K562 (cell line): Measurements from ENCODE around the gene UBXN4. TPM values are rescaled to one million over a fixed set of nuclear protein-coding genes. Genes with fewer than 3 reads are reported as not detected.

Source experiments
- HNRNPH1 ChIP-seq: fragments of 200-400 bp; formaldehyde crosslinking; optimal IDR thresholded peaks from 2 replicates; pipeline ENCODE3; 2017; ENCODE audit warnings: low read depth, mild to moderate bottlenecking, low read length, moderate library complexity
- MCM7 ChIP-seq, 2 experiments: fragments of 450-650 bp; IDR thresholded peaks; 2 replicates each; pipeline ENCODE4 v1.6.1; 2016 to 2018
- NR2C2 ChIP-seq, 2 experiments: fragments of 200-800 bp in 1 of 2; sonication (Bioruptor generic) in 1 of 2; sonication (generic) in 1 of 2; formaldehyde crosslinking in 1 of 2; IDR thresholded peaks; 2 replicates each; pipeline versions ENCODE4 v1.6.1 to v1.8.0; 2016 to 2022; ENCODE audit warnings: mild to moderate bottlenecking in 1 of 2, missing compliant biosample characterization in 1 of 2, missing genetic modification characterization in 1 of 2, missing genetic modification reagents in 1 of 2
- RB1 ChIP-seq: fragments of 450-650 bp; IDR thresholded peaks from 2 replicates; pipeline ENCODE4 v1.6.1; 2017; ENCODE audit warnings: low read depth, mild to moderate bottlenecking
- RBM14 ChIP-seq: fragments of 200-400 bp; formaldehyde crosslinking; IDR thresholded peaks from 2 replicates; pipeline ENCODE4 v1.6.1; 2018; ENCODE audit warnings: low read depth, mild to moderate bottlenecking, low read length, moderate library complexity, borderline replicate concordance; ENCODE audit not compliant: insufficient read depth
- TOE1 ChIP-seq, 2 experiments: fragments of 450-650 bp in 1 of 2; sonication (generic) in 1 of 2; formaldehyde crosslinking in 1 of 2; IDR thresholded peaks; 2 replicates each; pipeline versions ENCODE4 v1.7.1 to v1.8.0; 2016 to 2022; ENCODE audit warnings: borderline replicate concordance in 2 of 2, mild to moderate bottlenecking in 2 of 2, antibody characterized with exemption in 1 of 2, inconsistent platforms in 1 of 2, low read depth in 1 of 2, missing genetic modification reagents in 1 of 2, moderate library complexity in 1 of 2
- YBX1 ChIP-seq: fragments of 450-650 bp; IDR thresholded peaks from 2 replicates; pipeline ENCODE4 v1.7.1; 2016; ENCODE audit warnings: mild to moderate bottlenecking
- ZFX ChIP-seq: sonication (generic); formaldehyde crosslinking; IDR thresholded peaks from 2 replicates; pipeline ENCODE4 v1.8.0; 2022; ENCODE audit warnings: mild to moderate bottlenecking, missing genetic modification reagents, moderate library complexity
- ZNF253 ChIP-seq: fragments of 250-450 bp; sonication (Bioruptor Pico); conservative IDR thresholded peaks from 2 replicates; pipeline ENCODE4 v1.6.1; 2021; ENCODE audit warnings: mild to moderate bottlenecking
- ZNF584 ChIP-seq: fragments of 200-800 bp; sonication (Bioruptor generic); IDR thresholded peaks from 2 replicates; pipeline ENCODE4 v1.6.1; 2016; ENCODE audit warnings: low read depth, mild to moderate bottlenecking, missing genetic modification characterization, missing compliant biosample characterization
- polyA plus RNA-seq, 8 experiments: library from polyadenylated mRNA; depleted of rRNA in 4 of 8; stranded (reverse) in 5 of 8; unstranded in 3 of 8; fragments of >200 nt; fragmentation: Nextera tagmentation in 2 of 8; fragmentation: Illumina TruSeq in 1 of 8; extraction: Ambion mirVana in 2 of 8; extraction: Trizol in 1 of 8; gene quantifications; 2 replicates each; pipeline versions ENCODE4 v1.2.1 to v1.2.3, GENCODE V29; 2011 to 2014; ENCODE audit warnings: inconsistent platforms in 1 of 8, missing spikeins in 1 of 8
- total RNA-seq, 7 experiments: library from RNA; depleted of rRNA in 6 of 7; stranded (reverse); fragments of >200 nt in 6 of 7; fragmentation: Illumina TruSeq in 2 of 7; extraction: Trizol in 2 of 7; gene quantifications; 2 replicates each; pipeline versions ENCODE4 v1.2.1 to v1.2.3, GENCODE V29; 2011 to 2021; ENCODE audit warnings: low replicate concordance in 1 of 7
- TF ChIP-seq, protein P1 (sequence below): fragments of 250-450 bp; sonication (Bioruptor Pico); IDR thresholded peaks from 2 replicates; pipeline ENCODE4 v1.4.0; 2020
- TF ChIP-seq, protein P2 (sequence below): fragments of 250-450 bp; sonication (Bioruptor Pico); IDR thresholded peaks from 2 replicates; pipeline ENCODE4 v1.4.0; 2020; ENCODE audit warnings: mild to moderate bottlenecking, moderate library complexity
- TF ChIP-seq, protein P3 (sequence below): IDR thresholded peaks from 3 replicates; pipeline ENCODE4 v1.6.1; 2011; ENCODE audit warnings: borderline replicate concordance, mild to moderate bottlenecking; ENCODE audit not compliant: insufficient read length, insufficient read depth
- TF ChIP-seq, protein P4 (sequence below): fragments of 250-450 bp; sonication (Bioruptor Pico); IDR thresholded peaks from 2 replicates; pipeline ENCODE4 v1.8.0; 2021; ENCODE audit warnings: moderate library complexity, mild to moderate bottlenecking, inconsistent platforms

The UBXN4 gene
- total and polyA plus RNA-seq, 9 of the 15 experiments (the other 6 are each of a cell fraction or from before 2014, with no cell fraction given), result 30.4 to 127 (median 55.3) TPM

DNA sequence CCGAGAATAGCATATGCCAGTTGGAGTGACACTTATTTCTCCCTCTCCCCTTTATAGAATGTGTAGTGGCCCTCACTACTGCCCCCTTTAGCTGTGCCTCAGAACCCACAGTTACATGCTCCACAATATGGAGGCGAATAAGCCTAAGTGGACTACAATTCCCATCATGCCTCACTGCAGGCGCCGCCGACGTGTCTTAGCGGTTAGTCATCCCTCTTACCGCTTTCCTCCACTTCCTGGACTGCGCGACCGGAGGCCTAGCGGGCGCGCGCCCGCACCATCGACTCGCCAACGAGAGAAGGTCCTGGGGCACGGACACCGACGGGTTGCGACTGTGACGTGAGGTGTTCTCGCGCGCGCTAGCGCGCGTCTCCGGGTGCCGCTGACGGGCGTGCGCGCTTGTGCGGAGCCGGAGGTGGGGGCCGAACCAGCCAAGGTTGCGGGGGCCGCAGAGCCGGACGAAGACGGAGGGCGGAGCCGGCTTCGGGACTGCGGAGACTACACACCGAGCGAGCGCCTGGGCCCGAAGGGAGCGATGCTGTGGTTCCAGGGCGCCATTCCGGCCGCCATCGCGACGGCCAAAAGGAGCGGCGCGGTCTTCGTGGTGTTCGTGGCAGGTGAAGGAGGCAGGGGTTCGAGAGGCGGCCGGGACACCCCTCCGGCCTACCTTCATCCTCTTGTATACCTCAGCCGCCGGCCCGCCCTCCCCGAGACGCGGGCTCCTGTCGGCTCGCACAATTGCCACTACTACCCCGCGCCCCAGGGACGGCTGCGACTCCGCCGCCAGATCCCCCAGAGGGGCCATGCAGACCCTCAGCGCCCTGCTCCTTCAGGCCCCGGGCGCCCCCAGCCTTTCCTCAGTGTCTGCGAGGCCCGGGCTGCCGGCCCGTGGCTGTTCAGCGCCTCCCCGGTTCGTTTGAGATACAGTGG lies at the start of gene UBXN4 (continued):
- TF ChIP-seq, protein P1, sequence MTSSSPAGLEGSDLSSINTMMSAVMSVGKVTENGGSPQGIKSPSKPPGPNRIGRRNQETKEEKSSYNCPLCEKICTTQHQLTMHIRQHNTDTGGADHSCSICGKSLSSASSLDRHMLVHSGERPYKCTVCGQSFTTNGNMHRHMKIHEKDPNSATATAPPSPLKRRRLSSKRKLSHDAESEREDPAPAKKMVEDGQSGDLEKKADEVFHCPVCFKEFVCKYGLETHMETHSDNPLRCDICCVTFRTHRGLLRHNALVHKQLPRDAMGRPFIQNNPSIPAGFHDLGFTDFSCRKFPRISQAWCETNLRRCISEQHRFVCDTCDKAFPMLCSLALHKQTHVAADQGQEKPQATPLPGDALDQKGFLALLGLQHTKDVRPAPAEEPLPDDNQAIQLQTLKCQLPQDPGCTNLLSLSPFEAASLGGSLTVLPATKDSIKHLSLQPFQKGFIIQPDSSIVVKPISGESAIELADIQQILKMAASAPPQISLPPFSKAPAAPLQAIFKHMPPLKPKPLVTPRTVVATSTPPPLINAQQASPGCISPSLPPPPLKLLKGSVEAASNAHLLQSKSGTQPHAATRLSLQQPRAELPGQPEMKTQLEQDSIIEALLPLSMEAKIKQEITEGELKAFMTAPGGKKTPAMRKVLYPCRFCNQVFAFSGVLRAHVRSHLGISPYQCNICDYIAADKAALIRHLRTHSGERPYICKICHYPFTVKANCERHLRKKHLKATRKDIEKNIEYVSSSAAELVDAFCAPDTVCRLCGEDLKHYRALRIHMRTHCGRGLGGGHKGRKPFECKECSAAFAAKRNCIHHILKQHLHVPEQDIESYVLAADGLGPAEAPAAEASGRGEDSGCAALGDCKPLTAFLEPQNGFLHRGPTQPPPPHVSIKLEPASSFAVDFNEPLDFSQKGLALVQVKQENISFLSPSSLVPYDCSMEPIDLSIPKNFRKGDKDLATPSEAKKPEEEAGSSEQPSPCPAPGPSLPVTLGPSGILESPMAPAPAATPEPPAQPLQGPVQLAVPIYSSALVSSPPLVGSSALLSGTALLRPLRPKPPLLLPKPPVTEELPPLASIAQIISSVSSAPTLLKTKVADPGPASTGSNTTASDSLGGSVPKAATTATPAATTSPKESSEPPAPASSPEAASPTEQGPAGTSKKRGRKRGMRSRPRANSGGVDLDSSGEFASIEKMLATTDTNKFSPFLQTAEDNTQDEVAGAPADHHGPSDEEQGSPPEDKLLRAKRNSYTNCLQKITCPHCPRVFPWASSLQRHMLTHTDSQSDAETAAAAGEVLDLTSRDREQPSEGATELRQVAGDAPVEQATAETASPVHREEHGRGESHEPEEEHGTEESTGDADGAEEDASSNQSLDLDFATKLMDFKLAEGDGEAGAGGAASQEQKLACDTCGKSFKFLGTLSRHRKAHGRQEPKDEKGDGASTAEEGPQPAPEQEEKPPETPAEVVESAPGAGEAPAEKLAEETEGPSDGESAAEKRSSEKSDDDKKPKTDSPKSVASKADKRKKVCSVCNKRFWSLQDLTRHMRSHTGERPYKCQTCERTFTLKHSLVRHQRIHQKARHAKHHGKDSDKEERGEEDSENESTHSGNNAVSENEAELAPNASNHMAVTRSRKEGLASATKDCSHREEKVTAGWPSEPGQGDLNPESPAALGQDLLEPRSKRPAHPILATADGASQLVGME, result no peak
- TF ChIP-seq ZNF253 (CRISPR knock-in tag), result no peak
- TF ChIP-seq ZNF584 (CRISPR knock-in tag), result no peak
- TF ChIP-seq, protein P2, sequence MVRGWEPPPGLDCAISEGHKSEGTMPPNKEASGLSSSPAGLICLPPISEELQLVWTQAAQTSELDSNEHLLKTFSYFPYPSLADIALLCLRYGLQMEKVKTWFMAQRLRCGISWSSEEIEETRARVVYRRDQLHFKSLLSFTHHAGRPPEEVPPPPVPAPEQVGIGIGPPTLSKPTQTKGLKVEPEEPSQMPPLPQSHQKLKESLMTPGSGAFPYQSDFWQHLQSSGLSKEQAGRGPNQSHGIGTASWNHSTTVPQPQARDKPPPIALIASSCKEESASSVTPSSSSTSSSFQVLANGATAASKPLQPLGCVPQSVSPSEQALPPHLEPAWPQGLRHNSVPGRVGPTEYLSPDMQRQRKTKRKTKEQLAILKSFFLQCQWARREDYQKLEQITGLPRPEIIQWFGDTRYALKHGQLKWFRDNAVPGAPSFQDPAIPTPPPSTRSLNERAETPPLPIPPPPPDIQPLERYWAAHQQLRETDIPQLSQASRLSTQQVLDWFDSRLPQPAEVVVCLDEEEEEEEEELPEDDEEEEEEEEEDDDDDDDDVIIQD (CRISPR knock-in tag), result no peak
- no peak for TF ChIP-seq YBX1
- TF ChIP-seq, protein P3, sequence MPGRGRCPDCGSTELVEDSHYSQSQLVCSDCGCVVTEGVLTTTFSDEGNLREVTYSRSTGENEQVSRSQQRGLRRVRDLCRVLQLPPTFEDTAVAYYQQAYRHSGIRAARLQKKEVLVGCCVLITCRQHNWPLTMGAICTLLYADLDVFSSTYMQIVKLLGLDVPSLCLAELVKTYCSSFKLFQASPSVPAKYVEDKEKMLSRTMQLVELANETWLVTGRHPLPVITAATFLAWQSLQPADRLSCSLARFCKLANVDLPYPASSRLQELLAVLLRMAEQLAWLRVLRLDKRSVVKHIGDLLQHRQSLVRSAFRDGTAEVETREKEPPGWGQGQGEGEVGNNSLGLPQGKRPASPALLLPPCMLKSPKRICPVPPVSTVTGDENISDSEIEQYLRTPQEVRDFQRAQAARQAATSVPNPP, result no peak
- TF ChIP-seq RB1, result peak; percentile 73; the same call in 1 of the 2 replicates
- no peak for TF ChIP-seq HNRNPH1
- 0 out of 2 replicates have a peak, but pooled peaks have one; percentile 62 for TF ChIP-seq RBM14
- TF ChIP-seq ZFX (CRISPR knock-in tag), result peak; percentile 98
- no peak for TF ChIP-seq MCM7 (IDR thresholded peaks at IDR 0.05)
- TF ChIP-seq NR2C2 (CRISPR knock-in tag; IDR thresholded peaks at IDR 0.05), result no peak
- no peak for TF ChIP-seq NR2C2 (tag; IDR thresholded peaks at IDR 0.05)
- 0 out of 2 replicates have a peak, but pooled peaks have one; percentile 34 for TF ChIP-seq TOE1 (IDR thresholded peaks at IDR 0.05; ENCODE audit: borderline replicate concordance)
- no peak for TF ChIP-seq TOE1 (CRISPR knock-in tag; IDR thresholded peaks at IDR 0.05; ENCODE audit: borderline replicate concordance, low read depth)
- TF ChIP-seq, protein P4, sequence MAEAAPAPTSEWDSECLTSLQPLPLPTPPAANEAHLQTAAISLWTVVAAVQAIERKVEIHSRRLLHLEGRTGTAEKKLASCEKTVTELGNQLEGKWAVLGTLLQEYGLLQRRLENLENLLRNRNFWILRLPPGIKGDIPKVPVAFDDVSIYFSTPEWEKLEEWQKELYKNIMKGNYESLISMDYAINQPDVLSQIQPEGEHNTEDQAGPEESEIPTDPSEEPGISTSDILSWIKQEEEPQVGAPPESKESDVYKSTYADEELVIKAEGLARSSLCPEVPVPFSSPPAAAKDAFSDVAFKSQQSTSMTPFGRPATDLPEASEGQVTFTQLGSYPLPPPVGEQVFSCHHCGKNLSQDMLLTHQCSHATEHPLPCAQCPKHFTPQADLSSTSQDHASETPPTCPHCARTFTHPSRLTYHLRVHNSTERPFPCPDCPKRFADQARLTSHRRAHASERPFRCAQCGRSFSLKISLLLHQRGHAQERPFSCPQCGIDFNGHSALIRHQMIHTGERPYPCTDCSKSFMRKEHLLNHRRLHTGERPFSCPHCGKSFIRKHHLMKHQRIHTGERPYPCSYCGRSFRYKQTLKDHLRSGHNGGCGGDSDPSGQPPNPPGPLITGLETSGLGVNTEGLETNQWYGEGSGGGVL, result no peak
